GM15510 (cell line): Measurements from ENCODE around the gene ANKRD50.

Source experiments
- POLR2A ChIP-seq: IDR thresholded peaks from 3 replicates; pipeline ENCODE4 v1.6.1; 2011; ENCODE audit warnings: borderline replicate concordance; ENCODE audit not compliant: insufficient read length; ENCODE audit errors: extremely low read depth

Gene ANKRD50

GRCh38 chr4:124711471-124712371 is 811 bp downstream of the ANKRD50 start:
- TF ChIP-seq POLR2A, result peak; percentile 4

- no peak for TF ChIP-seq POLR2A
Observed at GRCh38 chr4:124710911-124711310, 1.6 kb downstream of the ANKRD50 start.

DNA sequence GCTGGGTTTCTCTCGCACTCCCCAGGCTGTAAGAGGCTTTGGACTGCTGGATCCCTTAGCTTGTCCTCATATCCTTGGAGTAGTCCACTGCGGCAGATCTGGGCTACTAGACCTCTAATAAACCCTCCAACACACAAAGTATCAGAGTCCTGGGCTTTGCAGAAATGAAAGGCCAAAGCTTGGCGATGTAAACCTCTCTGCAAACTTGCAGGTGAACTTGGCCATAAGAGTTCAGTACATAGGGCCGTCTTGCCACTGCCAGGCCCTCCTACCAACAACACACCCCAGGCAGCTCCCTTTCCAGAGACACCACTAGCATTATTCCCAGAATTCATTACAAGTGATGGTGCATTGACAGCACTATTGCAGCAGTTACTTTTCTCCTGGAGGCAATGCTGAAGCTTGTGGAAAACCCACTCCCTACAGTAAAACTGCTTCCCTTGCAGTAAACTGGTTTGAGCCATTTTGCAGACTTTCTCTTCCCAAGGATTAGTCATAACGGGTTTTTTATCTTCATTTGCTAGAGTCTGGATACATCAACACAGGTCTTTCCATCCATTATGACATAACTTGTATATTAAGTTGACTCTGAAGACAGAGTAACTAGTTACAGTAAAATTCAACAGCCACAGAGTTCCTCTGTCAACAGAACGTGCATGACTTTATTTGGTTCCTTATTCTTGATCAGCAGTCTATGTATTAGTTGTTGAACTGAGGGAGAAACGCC is 2.4 kb downstream of the ANKRD50 start:
- TF ChIP-seq POLR2A, result no peak

DNA sequence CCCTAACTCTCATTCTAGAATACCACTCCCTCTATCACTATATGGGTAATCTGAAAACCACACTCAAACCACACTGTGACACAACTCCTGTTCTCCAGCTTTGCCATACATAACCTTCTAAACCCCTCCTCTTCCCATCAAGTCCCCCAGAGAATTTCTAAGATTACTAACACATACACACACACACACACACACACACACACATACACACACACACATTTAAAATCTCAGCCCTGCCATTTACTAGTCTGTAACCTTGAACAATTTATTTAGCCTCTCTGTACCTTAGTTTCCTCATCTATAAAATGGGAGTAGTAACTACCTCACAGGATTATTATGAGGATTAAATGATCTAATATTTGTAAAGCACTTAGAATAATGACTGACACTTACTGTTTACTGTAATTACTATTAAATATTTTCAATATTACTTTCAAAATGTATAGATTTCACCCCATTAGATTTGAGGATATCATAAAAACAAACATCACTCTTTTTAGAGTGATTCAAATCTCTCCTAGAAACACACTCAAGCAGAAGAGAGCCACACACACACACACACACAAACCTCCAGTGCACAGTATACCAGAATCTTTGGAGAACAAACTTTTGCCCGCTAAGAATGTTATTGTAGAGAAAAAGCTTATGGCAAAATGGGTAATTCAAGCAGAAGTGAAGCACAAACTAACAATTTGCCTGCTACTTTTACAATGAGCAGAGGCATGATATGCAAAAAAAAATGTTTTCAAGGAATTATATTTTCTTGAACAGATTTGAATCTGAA is 3.8 kb downstream of the ANKRD50 start:
- no peak for TF ChIP-seq POLR2A

DNA sequence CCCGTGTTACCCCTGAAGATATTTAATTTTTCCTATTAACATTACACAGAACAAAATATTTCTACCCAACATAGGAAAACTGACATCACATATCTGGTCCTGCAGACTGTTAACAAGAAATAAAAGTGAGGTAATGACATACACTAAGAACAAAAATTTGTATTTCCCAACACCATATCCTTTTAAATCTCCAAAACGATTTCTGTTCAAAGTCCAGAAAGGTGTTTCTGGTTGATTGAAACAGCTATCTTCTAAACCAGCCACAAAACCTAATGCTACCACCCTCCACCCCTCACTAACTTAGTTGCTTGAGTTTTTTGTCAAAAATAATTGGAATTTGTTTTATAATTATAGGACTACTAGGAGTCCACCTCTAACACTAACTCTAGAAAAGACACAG is 7.1 kb downstream of the ANKRD50 start:
- no peak for TF ChIP-seq POLR2A

GRCh38 chr4:124703154-124703553 is 9.4 kb downstream of the ANKRD50 start:
- no peak for TF ChIP-seq POLR2A

- TF ChIP-seq POLR2A, result no peak
Observed at GRCh38 chr4:124697441-124697840, 15.1 kb downstream of the ANKRD50 start.

- no peak for TF ChIP-seq POLR2A
Observed at GRCh38 chr4:124696182-124696581, 16.4 kb downstream of the ANKRD50 start.

GRCh38 chr4:124694946-124695598 is 17.5 kb downstream of the ANKRD50 start:
- no peak for TF ChIP-seq POLR2A

- no peak for TF ChIP-seq POLR2A
Observed at GRCh38 chr4:124694306-124694705, 18.2 kb downstream of the ANKRD50 start.

- TF ChIP-seq POLR2A, result no peak
Observed at GRCh38 chr4:124691801-124692200, 20.7 kb downstream of the ANKRD50 start.

DNA sequence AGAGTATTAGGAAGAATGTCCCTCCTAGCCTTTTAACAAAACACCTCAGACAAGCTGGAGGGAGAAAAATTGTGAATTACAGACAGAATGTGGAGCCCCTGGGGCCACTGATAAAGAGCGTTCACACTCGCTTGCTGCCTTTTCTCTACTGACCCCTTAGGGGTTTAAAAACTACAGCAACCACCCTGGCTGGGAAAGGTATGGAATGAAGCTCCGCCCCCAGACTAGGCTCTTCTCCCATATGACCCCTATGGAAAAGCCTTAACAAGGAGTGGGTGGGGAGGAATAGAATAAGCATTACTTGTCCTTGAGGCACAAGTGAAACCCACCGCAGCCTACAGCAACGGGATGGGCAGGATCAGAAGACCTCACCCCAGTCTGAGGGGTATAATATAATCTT is 26.3 kb downstream of the ANKRD50 start:
- TF ChIP-seq POLR2A, result no peak

DNA sequence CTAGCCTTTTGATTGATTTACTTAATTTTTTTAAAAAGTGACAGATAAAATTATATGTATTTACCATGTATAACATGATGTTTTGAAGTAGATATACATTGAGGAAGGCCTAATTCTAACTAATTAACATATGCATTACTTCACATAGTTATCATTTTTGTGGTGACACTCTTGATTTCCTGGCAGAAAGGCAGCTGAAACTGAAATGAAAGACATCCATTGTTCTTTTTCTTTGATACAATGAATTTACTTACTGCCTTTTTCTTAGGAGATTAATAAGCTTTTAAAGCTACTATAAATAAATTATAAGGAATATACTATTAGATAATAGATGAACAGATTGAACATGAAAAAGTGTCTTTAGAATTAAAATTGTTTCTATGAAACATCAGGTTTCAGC is 26.7 kb downstream of the ANKRD50 start:
- no peak for TF ChIP-seq POLR2A

GRCh38 chr4:124684301-124684700 is 28.2 kb downstream of the ANKRD50 start:
- TF ChIP-seq POLR2A, result no peak
